NCI-H1417 treated with DMSO at 0.1 percent for 48 hours (cell line): ENCODE measurements around the gene UBE2G1.

ENCODE experiments used
- DNase-seq: peaks from one replicate; lab custom pipeline; 2025; lab: John Stamatoyannopoulos, UW

UBE2G1 gene

DNA sequence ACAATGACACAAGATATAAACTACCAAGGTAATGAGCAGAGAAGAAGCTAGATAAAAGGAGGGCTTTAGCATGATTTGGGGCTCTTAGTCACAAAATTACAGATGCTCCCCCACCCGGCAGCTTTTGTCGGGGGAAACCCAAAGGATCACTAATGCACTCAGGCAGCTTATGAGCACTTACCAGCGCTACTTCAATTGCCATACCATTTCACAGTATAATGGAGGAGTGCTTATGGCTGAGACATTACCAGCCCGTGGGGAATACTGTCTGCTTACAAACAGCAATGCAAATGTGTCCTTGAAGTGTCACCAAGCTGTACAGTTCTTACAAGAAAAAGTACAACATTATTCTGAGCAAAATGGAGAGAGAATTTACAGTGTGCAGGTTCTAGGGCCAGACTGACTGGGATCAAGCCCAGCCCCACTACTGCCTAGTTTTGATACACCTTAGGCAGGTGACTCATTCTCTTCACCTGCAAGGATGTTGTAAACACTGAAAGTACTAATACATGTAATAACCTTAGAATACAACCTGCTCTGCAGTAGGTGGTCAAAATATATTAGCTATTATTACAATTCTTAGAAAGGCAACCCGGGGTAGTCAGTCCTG is 119.0 kb downstream of the UBE2G1 start:
- DNase-seq = no peak

DNA sequence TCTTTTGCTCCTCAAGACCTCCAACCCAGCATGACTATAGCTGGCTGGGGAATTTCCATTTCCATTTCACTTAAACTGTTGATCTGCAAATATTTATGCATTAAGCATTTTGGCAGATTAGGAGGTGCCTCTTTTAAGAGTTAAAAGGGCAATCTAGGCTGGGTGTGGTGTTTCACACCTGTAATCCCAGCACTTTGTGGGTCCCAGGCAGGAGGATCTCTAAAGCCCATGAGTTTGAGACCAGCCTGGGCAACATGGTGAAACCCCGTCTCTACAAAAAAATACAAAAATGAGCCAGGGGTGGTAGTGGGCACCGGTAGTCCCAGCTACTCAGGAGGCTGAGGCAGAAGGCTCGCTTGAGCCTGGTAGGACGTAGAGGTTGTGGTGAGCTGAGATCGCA is 119.8 kb downstream of the UBE2G1 start:
- DNase-seq = no peak

DNA sequence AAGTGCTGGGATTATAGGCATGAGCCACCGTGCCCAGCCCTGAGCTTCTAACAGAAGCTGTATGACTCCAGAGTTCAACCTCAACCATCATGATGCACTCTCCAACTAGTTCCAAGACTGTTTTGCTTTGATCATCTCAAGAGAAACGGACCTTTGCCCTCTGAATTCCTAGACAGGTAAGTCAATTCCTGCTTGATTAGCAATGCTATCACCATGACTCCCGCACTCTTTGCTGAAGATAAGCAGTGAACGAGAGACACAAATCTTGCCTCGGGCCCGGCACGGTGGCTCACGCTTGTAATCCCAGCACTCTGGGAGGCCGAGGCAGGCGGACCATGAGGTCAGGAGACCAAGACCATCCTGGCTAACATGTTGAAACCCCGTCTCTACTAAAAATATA is 124.9 kb downstream of the UBE2G1 start:
- no peak for DNase-seq

DNA sequence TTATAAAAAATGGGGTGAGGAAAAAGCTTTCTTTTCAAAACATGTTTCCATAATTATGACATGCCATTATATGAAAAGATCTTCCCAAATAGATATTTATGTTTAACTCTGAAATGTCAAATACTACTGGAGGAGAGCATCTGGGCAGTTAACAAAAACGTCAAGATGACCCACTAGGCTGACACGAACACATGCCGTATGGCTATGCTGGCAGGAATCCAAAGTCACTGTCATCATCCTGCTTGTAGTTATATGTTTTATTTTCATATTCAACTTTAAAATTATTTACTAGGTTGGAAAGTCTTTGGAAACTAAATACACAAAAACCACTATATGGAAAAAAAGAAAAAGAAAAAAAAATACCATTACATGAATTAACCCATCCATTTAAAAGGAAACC is 130.0 kb downstream of the UBE2G1 start:
- no peak for DNase-seq

DNA sequence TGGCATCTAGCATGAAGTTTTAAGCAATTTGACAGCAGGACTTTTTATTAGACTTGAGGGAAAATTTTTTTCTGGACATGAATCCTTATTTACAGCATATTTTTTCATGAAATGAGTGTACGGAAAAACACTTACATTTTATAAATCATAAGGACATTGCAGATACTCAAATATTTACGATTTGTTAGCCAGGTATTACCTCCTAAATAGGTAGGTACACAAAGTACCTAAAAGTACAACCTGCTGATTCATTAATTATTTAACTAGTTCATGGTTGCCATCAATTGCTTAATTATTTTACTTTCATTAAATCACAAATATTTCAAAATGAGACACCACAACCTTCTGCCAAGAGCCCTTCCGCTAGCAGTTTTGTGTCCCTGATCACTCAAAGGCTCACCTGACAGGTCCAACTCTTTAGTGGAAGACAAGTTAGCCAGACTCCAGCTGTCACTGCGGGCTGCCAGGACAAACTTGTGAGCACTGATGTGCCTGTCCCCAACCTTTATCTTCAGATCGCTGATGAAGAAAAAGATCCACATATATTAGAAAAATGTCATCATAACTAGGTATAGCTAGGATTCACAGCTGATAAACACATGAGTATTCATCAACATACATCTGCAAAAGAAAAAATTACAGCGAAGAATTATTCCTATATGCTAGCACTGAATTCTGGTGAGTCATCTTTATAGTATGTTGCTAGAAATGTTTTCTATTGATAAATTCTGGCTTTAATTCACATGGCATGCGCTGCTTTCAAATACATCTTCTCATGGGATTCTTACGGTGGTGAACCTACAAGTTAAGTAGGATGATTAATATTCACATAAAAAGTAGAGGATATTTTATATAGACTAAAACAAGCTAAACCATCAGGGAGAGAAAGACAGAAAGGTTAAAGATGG is 130.8 kb downstream of the UBE2G1 start:
- DNase-seq = no peak

DNA sequence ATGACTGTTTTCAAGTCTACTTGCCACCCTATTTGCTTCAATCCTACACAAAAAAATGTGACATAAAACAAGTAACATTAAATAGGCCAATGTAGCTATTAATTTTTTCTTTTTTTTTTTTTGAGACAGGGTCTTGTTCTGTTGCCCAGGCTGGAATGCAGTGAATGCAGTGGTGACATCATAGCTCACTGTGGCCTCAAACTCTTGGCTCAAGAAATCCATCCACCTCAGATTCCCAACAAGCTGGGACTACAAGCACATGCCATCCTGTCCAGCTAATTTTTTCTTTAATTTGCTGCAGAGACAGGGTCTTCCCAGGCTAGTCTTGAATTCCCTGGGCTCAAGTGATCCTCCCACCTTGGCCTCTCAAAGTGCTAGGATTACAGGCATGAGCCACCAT is 132.1 kb downstream of the UBE2G1 start:
- DNase-seq = no peak

DNA sequence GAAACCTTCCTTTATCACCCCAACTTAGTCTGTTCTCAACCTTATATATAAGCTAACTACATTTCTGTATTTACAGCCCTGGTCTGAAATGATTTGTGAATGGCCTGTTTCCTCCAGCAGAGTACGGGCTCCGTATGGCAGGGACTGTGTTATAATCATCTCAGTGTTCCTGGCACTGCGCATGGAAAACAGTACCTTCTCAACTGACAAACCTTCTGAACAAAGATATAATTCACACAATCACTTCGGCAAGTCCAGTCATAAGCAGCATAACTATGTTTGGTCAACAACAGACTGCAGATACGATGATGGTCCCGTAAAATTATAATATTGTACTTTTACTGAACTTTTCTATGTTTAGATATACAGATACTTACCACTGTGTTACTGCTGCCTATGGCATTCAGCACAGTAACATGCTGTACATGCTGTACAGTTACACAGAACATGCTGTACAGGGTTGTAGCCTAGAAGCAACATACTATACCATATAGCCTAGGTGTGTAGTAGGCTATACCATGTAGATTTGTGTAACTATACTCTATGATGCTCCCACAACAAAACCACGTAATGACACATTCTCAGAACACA is 132.7 kb downstream of the UBE2G1 start:
- no peak for DNase-seq

DNA sequence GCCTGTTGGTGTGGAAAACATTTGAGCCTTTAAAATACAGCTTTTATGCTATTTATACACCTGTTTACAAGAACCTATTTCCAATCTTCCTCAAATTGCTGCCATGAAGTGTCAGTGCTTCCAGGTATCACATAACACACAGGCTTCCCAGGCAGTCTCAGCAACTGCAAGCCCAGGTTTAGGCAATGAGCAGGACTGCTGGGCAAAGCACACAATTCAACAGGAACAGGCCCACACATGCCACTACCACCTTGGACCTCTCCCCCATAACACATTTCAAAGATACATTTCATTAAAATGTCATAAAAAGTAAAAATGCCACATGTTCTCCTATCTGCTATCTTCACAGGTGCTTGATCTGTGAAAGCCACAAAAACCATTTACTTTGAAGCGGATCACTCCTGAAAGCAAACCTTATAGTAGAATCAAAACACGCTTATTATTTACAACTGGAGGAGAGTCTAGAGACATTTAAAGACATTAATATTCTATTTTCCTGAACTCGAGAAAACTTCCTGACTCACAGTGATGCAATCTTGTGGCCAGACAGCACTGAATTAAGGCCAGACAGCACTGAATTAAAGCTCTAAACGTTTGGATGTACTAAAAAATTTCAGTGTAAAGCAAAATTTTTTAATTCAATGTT is 134.2 kb downstream of the UBE2G1 start:
- no peak for DNase-seq

DNA sequence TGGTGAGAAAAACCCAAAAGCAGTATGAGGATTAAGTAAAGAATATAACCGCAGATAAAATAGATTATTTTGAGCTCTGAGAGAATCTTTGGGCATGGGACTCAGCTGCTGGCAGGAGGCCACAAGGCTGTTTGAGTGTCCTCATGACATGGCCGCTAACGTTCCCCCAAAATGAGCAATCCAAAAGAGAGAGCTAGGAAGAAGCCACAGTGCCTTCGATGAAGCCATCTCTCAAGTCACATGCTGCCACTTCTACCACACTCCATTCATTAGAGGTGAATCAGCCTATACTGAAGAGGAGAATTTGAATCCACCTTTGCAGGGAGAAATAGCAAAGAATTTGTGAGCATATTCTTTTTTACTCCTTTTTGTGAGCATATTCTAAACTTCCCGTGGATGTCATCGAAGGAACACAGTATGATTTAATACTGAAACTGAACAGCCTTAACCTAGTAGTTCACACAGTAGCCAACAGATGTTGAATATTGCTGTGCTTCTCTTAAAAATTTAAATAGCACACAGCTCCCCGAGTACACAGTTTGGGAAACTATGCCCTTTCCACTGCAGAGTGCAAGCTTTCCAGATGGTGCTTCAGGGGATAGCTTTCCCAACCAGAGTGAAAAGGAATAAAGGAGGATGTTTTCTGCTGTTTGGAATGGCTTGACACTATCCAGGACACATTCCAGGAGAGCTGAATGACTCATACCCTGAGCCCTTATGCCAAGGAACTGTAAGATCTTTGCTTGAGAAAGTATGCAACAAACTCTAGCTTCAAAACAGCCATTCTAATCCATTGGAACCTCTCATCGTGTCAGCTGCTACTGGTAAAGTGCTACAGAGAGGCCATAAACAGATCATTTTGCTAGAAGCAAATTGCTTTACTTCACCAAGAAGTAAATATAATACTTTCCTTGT is 136.6 kb downstream of the UBE2G1 start:
- no peak for DNase-seq

DNA sequence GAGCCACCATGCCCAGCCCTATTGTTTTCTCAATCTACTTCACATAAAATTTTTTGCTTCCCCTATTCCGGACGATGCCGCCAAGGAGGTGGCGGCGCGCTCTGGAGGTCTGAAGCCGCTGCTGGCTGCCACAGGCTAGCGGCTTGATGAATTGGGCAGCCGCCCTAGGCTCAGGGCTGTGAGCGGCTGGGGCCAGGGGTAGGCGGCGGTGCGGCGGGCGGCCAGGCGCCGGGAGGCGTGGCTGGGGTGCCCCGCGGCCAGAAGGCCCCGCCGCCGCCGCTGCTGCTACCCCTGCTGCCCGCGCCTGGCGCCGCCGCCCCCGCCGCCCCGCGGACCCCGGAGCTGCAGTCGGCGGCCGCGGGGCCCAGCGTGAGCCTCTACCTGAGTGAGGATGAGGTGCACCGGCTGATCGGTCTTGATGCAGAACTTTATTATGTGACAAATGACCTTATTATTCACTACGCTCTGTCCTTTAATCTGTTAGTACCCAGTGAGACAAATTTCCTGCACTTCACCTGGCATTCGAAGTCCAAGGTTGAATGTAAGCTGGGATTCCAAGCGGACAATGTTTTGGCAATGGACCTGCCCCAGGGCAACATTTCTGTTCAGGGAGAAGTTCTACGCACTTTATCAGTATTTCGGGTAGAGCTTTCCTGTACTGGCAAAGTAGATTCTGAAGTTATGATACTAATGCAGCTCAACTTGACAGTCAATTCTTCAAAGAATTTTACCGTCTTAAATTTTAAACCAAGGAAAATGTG is 144.4 kb downstream of the UBE2G1 start:
- no peak for DNase-seq

DNA sequence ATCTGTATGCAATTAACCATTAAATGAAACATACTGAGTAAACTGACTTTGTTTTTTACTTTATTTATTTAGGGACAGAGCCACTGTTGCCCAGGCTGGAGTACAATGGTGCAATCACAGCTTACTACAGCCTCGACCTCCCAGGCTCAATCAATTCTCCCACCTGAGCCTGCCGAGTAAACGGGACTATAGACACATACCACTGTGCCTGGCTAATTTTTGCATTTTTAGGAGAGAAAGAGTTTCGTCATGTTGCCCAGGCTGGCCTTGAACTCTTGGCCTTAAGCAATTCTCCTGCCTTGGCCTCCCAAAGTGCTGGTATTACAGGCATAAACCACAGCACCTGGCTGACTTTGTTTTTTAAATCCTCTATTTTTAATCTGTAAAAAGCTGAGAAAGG is 145.3 kb downstream of the UBE2G1 start:
- DNase-seq = no peak

DNA sequence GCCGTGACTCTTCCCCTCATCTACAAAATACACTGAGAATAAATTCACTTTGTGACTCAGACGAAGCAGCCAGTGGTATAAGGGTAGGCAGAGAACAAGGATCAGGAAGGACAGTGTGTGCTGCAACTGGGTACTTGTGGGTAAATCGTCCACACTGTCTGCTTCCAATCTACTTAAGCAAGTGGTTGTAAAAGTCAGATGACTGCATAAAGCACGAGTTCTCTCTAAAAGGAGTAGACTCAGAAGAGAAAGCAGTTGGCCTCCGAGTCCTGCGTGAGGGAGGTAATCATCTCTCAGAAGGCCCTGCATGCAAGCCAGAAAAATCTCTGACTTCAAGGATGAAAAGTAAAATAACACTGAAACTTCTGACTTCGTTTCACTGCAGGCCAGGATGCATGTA is 145.8 kb downstream of the UBE2G1 start:
- no peak for DNase-seq
